Activated T-helper 17 cell treated with anti-CD3 and anti-CD28 coated beads, Interleukin-2, amount 50 U/mL, for 72 hours (primary cell): Measurements from ENCODE around the gene LIN7B. TPM values are rescaled to one million over a fixed set of nuclear protein-coding genes. Genes with fewer than 3 reads are reported as not detected.
"Not testable (repeated sequence)": the region's sequence is repeated elsewhere in the genome, so short reads cannot be mapped to it uniquely, and the experiment has no call there.

ENCODE experiments used
- ATAC-seq: fragments of 150-1000 bp; cut with Tn5 transposase; replicated peaks from 2 replicates; pipeline ENCODE4 v1.10.0; 2021; ENCODE audit warnings: mild to moderate bottlenecking, moderate library complexity
- H3K27ac Mint-ChIP-seq: one replicate; pipeline ENCODE4 v1.8.0; 2022; ENCODE audit warnings: mixed read lengths
- H3K27me3 Mint-ChIP-seq: one replicate; pipeline ENCODE4 v1.8.0; 2022; ENCODE audit warnings: mixed read lengths
- H3K36me3 Mint-ChIP-seq: one replicate; pipeline ENCODE4 v1.8.0; 2022; ENCODE audit warnings: low read depth, mild to moderate bottlenecking, mixed read lengths
- H3K4me1 Mint-ChIP-seq: one replicate; pipeline ENCODE4 v1.8.0; 2022; ENCODE audit warnings: mixed read lengths
- H3K4me3 Mint-ChIP-seq: one replicate; pipeline ENCODE4 v1.8.0; 2022; ENCODE audit warnings: mild to moderate bottlenecking, mixed read lengths
- H3K9me3 Mint-ChIP-seq: one replicate; pipeline ENCODE4 v1.8.0; 2022; ENCODE audit warnings: mixed read lengths
- total RNA-seq, 2 donors: library from RNA; stranded (reverse); gene quantifications; one replicate each; pipeline ENCODE4 v1.2.3, GENCODE V29; 2022

LIN7B gene
- 1 to 10 TPM; 4.1 to 4.7 TPM for total RNA-seq

GRCh38 chr19:49113762-49114629, at the start of gene LIN7B:
TSS of gene LIN7B (plus strand) at chr19:49114370. CDS start at chr19:49114405, 35 bp downstream.
- Mint-ChIP-seq H3K27ac (peak within 1 kb of the TSS; percentile 66), H3K9me3 (no peaks in the 10 kb centered on the region), H3K36me3 (peaks cover 5% of the 10 kb centered on the region), H3K4me3 (peak within 1 kb of the TSS; percentile 89), H3K4me1 (peaks cover 17% of the 10 kb centered on the region), H3K27me3 (no peaks in the 10 kb centered on the region)
- ATAC-seq: peak; percentile 81

GRCh38 chr19:49064768-49065611, 49.2 kb upstream of the LIN7B start, which contains the start of gene NTF4:
TSS of gene NTF4 (minus strand) at chr19:49064818. CDS start at chr19:49061997, 2,821 bp downstream.
- Mint-ChIP-seq H3K27me3 (peaks cover 40% of the 10 kb centered on the region), H3K27ac (no peak within 1 kb of the TSS), H3K4me1 (no peaks in the 10 kb centered on the region), H3K9me3 (no peaks in the 10 kb centered on the region), H3K4me3 (no peak within 1 kb of the TSS), H3K36me3 (no peaks in the 10 kb centered on the region)
- ATAC-seq: no peak

- ATAC-seq: no peak
- Mint-ChIP-seq H3K4me1 (no peaks in the 10 kb centered on the region), H3K9me3 (no peaks in the 10 kb centered on the region), H3K4me3 (no peak overlapping the region), H3K36me3 (no peaks in the 10 kb centered on the region), H3K27me3 (peaks cover 41% of the 10 kb centered on the region), H3K27ac (no peak overlapping the region)
Observed at GRCh38 chr19:49065905-49066512, 48.2 kb upstream of the LIN7B start.

- H3K4me3 Mint-ChIP-seq: no peak overlapping the region
- no peak for ATAC-seq
- no peaks in the 10 kb centered on the region for H3K36me3 Mint-ChIP-seq
- H3K9me3 Mint-ChIP-seq: no peaks in the 10 kb centered on the region
- H3K4me1 Mint-ChIP-seq: no peaks in the 10 kb centered on the region
- no peak overlapping the region for H3K27ac Mint-ChIP-seq
- H3K27me3 Mint-ChIP-seq: peaks cover 40% of the 10 kb centered on the region
Observed at GRCh38 chr19:49067554-49067953, 46.6 kb upstream of the LIN7B start.

- no peak for ATAC-seq
- Mint-ChIP-seq H3K27ac (no peak overlapping the region), H3K9me3 (no peaks in the 10 kb centered on the region), H3K27me3 (peaks cover 53% of the 10 kb centered on the region), H3K36me3 (peaks cover 10% of the 10 kb centered on the region), H3K4me3 (no peak overlapping the region), H3K4me1 (peaks cover 9% of the 10 kb centered on the region)
Observed at GRCh38 chr19:49069026-49069425, 45.1 kb upstream of the LIN7B start.

GRCh38 chr19:49070416-49070815, 43.8 kb upstream of the LIN7B start:
- Mint-ChIP-seq H3K9me3 (no peaks in the 10 kb centered on the region), H3K4me1 (peaks cover 9% of the 10 kb centered on the region), H3K27ac (no peak overlapping the region), H3K36me3 (peaks cover 10% of the 10 kb centered on the region), H3K4me3 (no peak overlapping the region), H3K27me3 (peaks cover 54% of the 10 kb centered on the region)
- no peak for ATAC-seq

- no peak overlapping the region for H3K27ac Mint-ChIP-seq
- peaks cover 43% of the 10 kb centered on the region for H3K27me3 Mint-ChIP-seq
- peaks cover 9% of the 10 kb centered on the region for H3K4me1 Mint-ChIP-seq
Observed at GRCh38 chr19:49071860-49072547, 42.2 kb upstream of the LIN7B start.

GRCh38 chr19:49073514-49074378, 40.4 kb upstream of the LIN7B start:
- Mint-ChIP-seq H3K27ac (no peak overlapping the region), H3K4me3 (peak overlapping the region; percentile 53), H3K4me1 (peaks cover 9% of the 10 kb centered on the region), H3K27me3 (peaks cover 34% of the 10 kb centered on the region), H3K9me3 (no peaks in the 10 kb centered on the region), H3K36me3 (peaks cover 10% of the 10 kb centered on the region)
- ATAC-seq: no peak

More at GRCh38 chr19:49071860-49072547, 42.2 kb upstream of the LIN7B start:
- no peak overlapping the region for H3K4me3 Mint-ChIP-seq
- no peaks in the 10 kb centered on the region for H3K9me3 Mint-ChIP-seq
- ATAC-seq: no peak
- peaks cover 10% of the 10 kb centered on the region for H3K36me3 Mint-ChIP-seq

- not testable (repeated sequence) for ATAC-seq, H3K9me3 Mint-ChIP-seq, H3K4me1 Mint-ChIP-seq, H3K27ac Mint-ChIP-seq, H3K4me3 Mint-ChIP-seq
- peaks cover 26% of the 10 kb centered on the region for H3K27me3 Mint-ChIP-seq
- H3K36me3 Mint-ChIP-seq: peaks cover 10% of the 10 kb centered on the region
Observed at GRCh38 chr19:49074869-49075268, 39.3 kb upstream of the LIN7B start.

- peaks cover 5% of the 10 kb centered on the region for H3K36me3 Mint-ChIP-seq
- no peak overlapping the region for H3K4me3 Mint-ChIP-seq
- no peaks in the 10 kb centered on the region for H3K9me3 Mint-ChIP-seq
- H3K4me1 Mint-ChIP-seq: peaks cover 5% of the 10 kb centered on the region
- peaks cover 13% of the 10 kb centered on the region for H3K27me3 Mint-ChIP-seq
- H3K27ac Mint-ChIP-seq: no peak overlapping the region
- ATAC-seq: no peak
Observed at GRCh38 chr19:49080392-49080791, 33.8 kb upstream of the LIN7B start.

- H3K4me3 Mint-ChIP-seq: no peak overlapping the region
- H3K4me1 Mint-ChIP-seq: peaks cover 7% of the 10 kb centered on the region
- H3K27me3 Mint-ChIP-seq: peaks cover 8% of the 10 kb centered on the region
- no peaks in the 10 kb centered on the region for H3K9me3 Mint-ChIP-seq
- peak overlapping the region; percentile 15 for H3K27ac Mint-ChIP-seq
- H3K36me3 Mint-ChIP-seq: peaks cover 14% of the 10 kb centered on the region
- no peak for ATAC-seq
Observed at GRCh38 chr19:49081273-49081672, 32.9 kb upstream of the LIN7B start.

GRCh38 chr19:49084206-49085019, 29.8 kb upstream of the LIN7B start:
- Mint-ChIP-seq H3K4me3 (peak overlapping the region; percentile 92), H3K27me3 (peaks cover 8% of the 10 kb centered on the region), H3K27ac (peak overlapping the region; percentile 99), H3K36me3 (peaks cover 44% of the 10 kb centered on the region), H3K9me3 (no peaks in the 10 kb centered on the region), H3K4me1 (peaks cover 18% of the 10 kb centered on the region)
- ATAC-seq: no peak
